T-cell (primary cell): ENCODE data around the gene MCF2. TPM values are rescaled to one million over a fixed set of nuclear protein-coding genes. Genes with fewer than 3 reads are reported as not detected.

Experiments
- ATAC-seq, 4 experiments: fragments of 200-7000 bp in 3 of 4; fragments of 150-1000 bp in 1 of 4; cut with Tn5 transposase; replicated peaks in 1 of 4; 1 replicate in 3 of 4; 2 replicates in 1 of 4; pipeline ENCODE4 v1.10.0; 2021; ENCODE audit warnings: moderate library complexity in 3 of 4, mild to moderate bottlenecking in 2 of 4, moderate number of reproducible peaks in 1 of 4
- CTCF ChIA-PET, 2 donors: fragments of 300-600 bp; sonication (Branson Sonifier 250); formaldehyde crosslinking; loops; one replicate each; lab custom pipeline; 2022; ENCODE audit warnings: antibody characterized with exemption in 2 of 2; lab: Charles Lee
- POLR2A ChIA-PET, 2 donors: fragments of 300-600 bp; sonication (Branson Sonifier 250); formaldehyde crosslinking; loops; one replicate each; lab custom pipeline; 2022; ENCODE audit warnings: antibody characterized with exemption in 2 of 2; lab: Charles Lee
- DNase-seq, 35 experiments: peaks; one replicate each; pipeline versions ENCODE4 v3.0.0 to v3.0.0-alpha.2; 2013 to 2023
- H3K27ac ChIP-seq: one replicate; pipeline ENCODE4 v1.5.1; 2013; ENCODE audit warnings: low read length
- H3K27me3 ChIP-seq, 2 experiments: replicated peaks in 1 of 2; 1 replicate in 1 of 2; 2 replicates in 1 of 2; pipeline versions ENCODE4 v1.6.1 to v1.7.0; 2013; ENCODE audit warnings: low read length in 1 of 2, mixed read lengths in 1 of 2; ENCODE audit not compliant: control insufficient read depth in 2 of 2, insufficient read depth in 2 of 2; ENCODE audit errors: extremely low read depth in 1 of 2
- H3K36me3 ChIP-seq, 2 donors: 1 replicate in 1 of 2; 2 replicates in 1 of 2; pipeline versions ENCODE4 v1.6.1 to v1.7.0; 2013; ENCODE audit warnings: low read length in 1 of 2; ENCODE audit not compliant: control insufficient read depth in 2 of 2, insufficient read depth in 1 of 2; ENCODE audit errors: extremely low read depth in 1 of 2
- H3K4me1 ChIP-seq, 2 experiments: 1 replicate in 1 of 2; 2 replicates in 1 of 2; pipeline versions ENCODE4 v1.6.1 to v1.7.0; 2013; ENCODE audit warnings: low read length in 2 of 2, mixed read lengths in 1 of 2; ENCODE audit not compliant: insufficient read depth in 2 of 2, control insufficient read depth in 1 of 2; ENCODE audit errors: extremely low read depth in 1 of 2
- H3K4me3 ChIP-seq, 2 donors: 1 replicate in 1 of 2; 2 replicates in 1 of 2; pipeline versions ENCODE4 v1.5.1 to v1.7.0; 2013; ENCODE audit warnings: mild to moderate bottlenecking in 2 of 2, low read length in 1 of 2, moderate library complexity in 1 of 2; ENCODE audit not compliant: control insufficient read depth in 1 of 2; ENCODE audit errors: extremely low read depth in 1 of 2
- H3K9me3 ChIP-seq: 2 replicates; pipeline ENCODE4 v1.7.0; 2013
- H3K27ac Mint-ChIP-seq, 2 donors: one replicate each; pipeline ENCODE4 v1.8.0; 2020 to 2021; ENCODE audit warnings: mild to moderate bottlenecking in 2 of 2, mixed read lengths in 2 of 2
- H3K27me3 Mint-ChIP-seq, 2 donors: one replicate each; pipeline ENCODE4 v1.8.0; 2021 to 2022; ENCODE audit warnings: mixed read lengths in 2 of 2
- H3K36me3 Mint-ChIP-seq: one replicate; pipeline ENCODE4 v1.8.0; 2021; ENCODE audit warnings: mixed read lengths
- H3K4me1 Mint-ChIP-seq, 3 donors: one replicate each; pipeline ENCODE4 v1.8.0; 2020 to 2022; ENCODE audit warnings: mixed read lengths in 3 of 3, mild to moderate bottlenecking in 1 of 3
- H3K4me3 Mint-ChIP-seq, 3 donors: one replicate each; pipeline ENCODE4 v1.8.0; 2020 to 2022; ENCODE audit warnings: mild to moderate bottlenecking in 3 of 3, mixed read lengths in 3 of 3, moderate library complexity in 3 of 3
- H3K9me3 Mint-ChIP-seq, 3 donors: one replicate each; pipeline ENCODE4 v1.8.0; 2020 to 2022; ENCODE audit warnings: mixed read lengths in 3 of 3
- WGBS: methylation state at CpG from one replicate; pipeline ENCODE4 v1.1.5; 2013; ENCODE audit warnings: missing lambda C conversion rate; ENCODE audit not compliant: insufficient coverage; 5-methylcytosine and 5-hydroxymethylcytosine counted together
- total RNA-seq, 35 experiments: library from RNA in 6 of 35; stranded (reverse) in 6 of 35; fragments of 120-200 nt in 1 of 35; gene quantifications; one replicate each; pipeline versions ENCODE4 v1.2.1 to v1.2.4 and lab custom pipeline; 2013 to 2026

The MCF2 gene
- total RNA-seq, 5 donors from 2014 or later (not counting 1 experiment from before 2014, with no cell fraction given) = 0.43 to 1.1 (median 0.82) TPM

GRCh38 chrX:139642241-139642927 lies 65.6 kb downstream of the MCF2 start:
- no peaks in the 10 kb centered on the region for H3K36me3 ChIP-seq
- H3K9me3 ChIP-seq = no peaks in the 10 kb centered on the region
- CTCF ChIA-PET = no interaction called here
- Mint-ChIP-seq H3K9me3 (no peaks in the 10 kb centered on the region), H3K27ac (no peak overlapping the region), H3K36me3 (peaks cover 3% of the 10 kb centered on the region), H3K4me3 (no peak overlapping the region), H3K4me1 (no peaks in the 10 kb centered on the region), H3K27me3 (peaks cover 0 to 15% of the 10 kb centered on the region in 2 donors)
- POLR2A ChIA-PET = no interaction called here
- no peaks in the 10 kb centered on the region for H3K4me1 ChIP-seq
- ATAC-seq (no peak), DNase-seq (no peak)
- peaks cover 0 to 2% of the 10 kb centered on the region in 2 experiments for H3K27me3 ChIP-seq
- no peak overlapping the region for H3K4me3 ChIP-seq
- no peak overlapping the region for H3K27ac ChIP-seq
- WGBS = no CpG with 5 or more reads among the region's 10 CpGs

GRCh38 chrX:139640259-139640658 lies 67.7 kb downstream of the MCF2 start:
- CTCF ChIA-PET = no interaction called here
- H3K27me3 Mint-ChIP-seq = peaks cover 0 to 15% of the 10 kb centered on the region in 2 donors
- H3K9me3 Mint-ChIP-seq = no peaks in the 10 kb centered on the region
- no peak overlapping the region for H3K4me3 Mint-ChIP-seq
- Histone ChIP-seq H3K4me1 (no peaks in the 10 kb centered on the region), H3K27me3 (peaks cover 0 to 2% of the 10 kb centered on the region in 2 experiments), H3K9me3 (no peaks in the 10 kb centered on the region), H3K27ac (no peak overlapping the region), H3K36me3 (no peaks in the 10 kb centered on the region), H3K4me3 (no peak overlapping the region)
- ATAC-seq (no peak), DNase-seq (no peak)
- no peak overlapping the region for H3K27ac Mint-ChIP-seq
- H3K4me1 Mint-ChIP-seq = no peaks in the 10 kb centered on the region
- H3K36me3 Mint-ChIP-seq = no peaks in the 10 kb centered on the region
- WGBS = 100% methylated on average over 1 of the region's 2 CpGs
- POLR2A ChIA-PET = no interaction called here

- Mint-ChIP-seq H3K27me3 (peaks cover 0 to 15% of the 10 kb centered on the region in 2 donors), H3K4me3 (no peak overlapping the region), H3K36me3 (no peaks in the 10 kb centered on the region), H3K4me1 (no peaks in the 10 kb centered on the region), H3K27ac (no peak overlapping the region), H3K9me3 (no peaks in the 10 kb centered on the region)
- Histone ChIP-seq H3K9me3 (no peaks in the 10 kb centered on the region), H3K36me3 (no peaks in the 10 kb centered on the region), H3K4me1 (no peaks in the 10 kb centered on the region), H3K27me3 (peaks cover 0 to 2% of the 10 kb centered on the region in 2 experiments), H3K27ac (no peak overlapping the region), H3K4me3 (no peak overlapping the region)
- ChIA-PET CTCF (no interaction called here), POLR2A (no interaction called here)
- WGBS = 80% methylated on average over 2 of the region's 8 CpGs
- DNase-seq (no peak), ATAC-seq (no peak)
Measured at GRCh38 chrX:139639253-139639652, 68.7 kb downstream of the MCF2 start.

- Histone ChIP-seq H3K9me3 (no peaks in the 10 kb centered on the region), H3K36me3 (no peaks in the 10 kb centered on the region), H3K4me1 (no peaks in the 10 kb centered on the region), H3K27ac (no peak overlapping the region), H3K27me3 (no peaks in the 10 kb centered on the region), H3K4me3 (no peak overlapping the region)
- Mint-ChIP-seq H3K9me3 (peaks cover 0 to 6% (median 0%) of the 10 kb centered on the region in 3 donors), H3K4me3 (no peak overlapping the region), H3K36me3 (peaks cover 9% of the 10 kb centered on the region), H3K27me3 (peaks cover 0 to 8% of the 10 kb centered on the region in 2 donors), H3K4me1 (no peaks in the 10 kb centered on the region), H3K27ac (no peak overlapping the region)
- no peak for ATAC-seq
- POLR2A ChIA-PET = no interaction called here
- WGBS = no CpG with 5 or more reads among the region's 1 CpG
- CTCF ChIA-PET = no interaction called here
- no peak for DNase-seq
Measured at GRCh38 chrX:139600105-139600504, 107.9 kb downstream of the MCF2 start.

- Histone ChIP-seq H3K9me3 (no peaks in the 10 kb centered on the region), H3K4me1 (no peaks in the 10 kb centered on the region), H3K27me3 (no peaks in the 10 kb centered on the region), H3K4me3 (no peak overlapping the region), H3K36me3 (no peaks in the 10 kb centered on the region), H3K27ac (no peak overlapping the region)
- peaks cover 0 to 6% (median 0%) of the 10 kb centered on the region in 3 donors for H3K9me3 Mint-ChIP-seq
- peaks cover 0 to 11% of the 10 kb centered on the region in 2 donors for H3K27me3 Mint-ChIP-seq
- POLR2A ChIA-PET = no interaction called here
- H3K36me3 Mint-ChIP-seq = peaks cover 9% of the 10 kb centered on the region
- ATAC-seq (no peak), DNase-seq (no peak)
- H3K4me1 Mint-ChIP-seq = no peaks in the 10 kb centered on the region
- CTCF ChIA-PET = no interaction called here
- H3K27ac Mint-ChIP-seq = no peak overlapping the region
- H3K4me3 Mint-ChIP-seq = no peak overlapping the region
- WGBS = 100% methylated on average over 1 of the region's 4 CpGs
Measured at GRCh38 chrX:139596068-139596467, 111.9 kb downstream of the MCF2 start.

- WGBS = no CpG with 5 or more reads among the region's 5 CpGs
- Histone ChIP-seq H3K36me3 (no peaks in the 10 kb centered on the region), H3K27ac (no peak overlapping the region), H3K27me3 (no peaks in the 10 kb centered on the region), H3K9me3 (no peaks in the 10 kb centered on the region), H3K4me1 (no peaks in the 10 kb centered on the region), H3K4me3 (no peak overlapping the region)
- no peak for DNase-seq
- POLR2A ChIA-PET = no interaction called here
- Mint-ChIP-seq H3K36me3 (no peaks in the 10 kb centered on the region), H3K4me1 (no peaks in the 10 kb centered on the region), H3K4me3 (no peak overlapping the region), H3K27me3 (peaks cover 0 to 18% of the 10 kb centered on the region in 2 donors), H3K9me3 (no peaks in the 10 kb centered on the region), H3K27ac (no peak overlapping the region)
- CTCF ChIA-PET = no interaction called here
- ATAC-seq = no peak
Measured at GRCh38 chrX:139585613-139586012, 122.4 kb downstream of the MCF2 start.
